Liver (tissue), 9 donors: ENCODE data around the gene FCGBP. TPM values are rescaled to one million over a fixed set of nuclear protein-coding genes. Genes with fewer than 3 reads are reported as not detected.

Experiments used
- DNase-seq: peaks from one replicate; pipeline ENCODE4 v3.0.0-alpha.2; 2017; ENCODE audit warnings: low spot score
- H3K27ac ChIP-seq, 2 donors: one replicate each; pipeline ENCODE4 v1.7.0; 2013; ENCODE audit warnings: inconsistent platforms in 2 of 2, low read length in 2 of 2, control low read depth in 1 of 2, low read depth in 1 of 2, mild to moderate bottlenecking in 1 of 2
- H3K27me3 ChIP-seq, 4 donors: one replicate each; pipeline versions ENCODE4 v1.6.1 to v1.7.0; 2013; ENCODE audit warnings: low read length in 3 of 4, inconsistent platforms in 1 of 4, mild to moderate bottlenecking in 1 of 4, moderate library complexity in 1 of 4; ENCODE audit not compliant: control insufficient read depth in 4 of 4, insufficient read depth in 4 of 4
- H3K36me3 ChIP-seq, 4 donors: one replicate each; pipeline versions ENCODE4 v1.6.1 to v1.7.0; 2013; ENCODE audit warnings: low read length in 3 of 4, mild to moderate bottlenecking in 3 of 4, low read depth in 1 of 4, moderate library complexity in 1 of 4; ENCODE audit not compliant: control insufficient read depth in 4 of 4, insufficient read depth in 3 of 4
- H3K4me1 ChIP-seq, 4 donors: one replicate each; pipeline versions ENCODE4 v1.6.1 to v1.7.0; 2013; ENCODE audit warnings: low read length in 3 of 4, mild to moderate bottlenecking in 3 of 4, moderate library complexity in 1 of 4; ENCODE audit not compliant: control insufficient read depth in 4 of 4, insufficient read depth in 4 of 4
- H3K4me3 ChIP-seq, 3 donors: one replicate each; pipeline versions ENCODE4 v1.6.1 to v1.7.0; 2013; ENCODE audit warnings: low read length in 3 of 3, control low read depth in 1 of 3, low read depth in 1 of 3, mild to moderate bottlenecking in 1 of 3
- H3K9ac ChIP-seq, 2 donors: one replicate each; pipeline ENCODE4 v1.7.0; 2013; ENCODE audit warnings: low read length in 2 of 2, mild to moderate bottlenecking in 2 of 2, moderate library complexity in 2 of 2, control low read depth in 1 of 2, low read depth in 1 of 2
- H3K9me3 ChIP-seq, 4 donors: one replicate each; pipeline versions ENCODE4 v1.6.1 to v1.7.0; 2013; ENCODE audit warnings: low read length in 3 of 4; ENCODE audit not compliant: control insufficient read depth in 4 of 4
- ATF3 ChIP-seq: IDR thresholded peaks from 2 replicates; pipeline ENCODE4 v1.6.1; 2016; ENCODE audit warnings: antibody characterized with exemption
- CTCF ChIP-seq: fragments of 150-350 bp; IDR thresholded peaks from 2 replicates; pipeline ENCODE4 v1.5.1; 2017; ENCODE audit warnings: improper control_type of control experiment, low read depth, low read length; ENCODE audit not compliant: missing input control
- EGR1 ChIP-seq, 2 donors: IDR thresholded peaks; 2 replicates each; pipeline ENCODE4 v1.6.1; 2016 to 2018; ENCODE audit warnings: antibody characterized with exemption in 2 of 2, low read depth in 2 of 2
- FOXA1 ChIP-seq: IDR thresholded peaks from 2 replicates; pipeline ENCODE4 v1.6.1; 2016; ENCODE audit warnings: antibody characterized with exemption
- FOXA2 ChIP-seq: IDR thresholded peaks from 2 replicates; pipeline ENCODE4 v1.6.1; 2016; ENCODE audit warnings: antibody characterized with exemption
- GABPA ChIP-seq, 2 donors: IDR thresholded peaks in 1 of 2; conservative IDR thresholded peaks in 1 of 2; 2 replicates each; pipeline ENCODE4 v1.6.1; 2016; ENCODE audit warnings: antibody characterized with exemption in 2 of 2, mild to moderate bottlenecking in 1 of 2, moderate library complexity in 1 of 2
- HNF4A ChIP-seq, 2 donors: conservative IDR thresholded peaks; 2 replicates each; pipeline ENCODE4 v1.6.1; 2016; ENCODE audit warnings: antibody characterized with exemption in 2 of 2, mild to moderate bottlenecking in 2 of 2
- HNF4G ChIP-seq: IDR thresholded peaks from 2 replicates; pipeline ENCODE4 v1.6.1; 2016; ENCODE audit warnings: antibody characterized with exemption
- JUND ChIP-seq, 2 donors: IDR thresholded peaks; 2 replicates each; pipeline ENCODE4 v1.6.1; 2016; ENCODE audit warnings: antibody characterized with exemption in 2 of 2
- REST ChIP-seq: IDR thresholded peaks from 2 replicates; pipeline ENCODE4 v1.6.1; 2016; ENCODE audit warnings: antibody characterized with exemption, mild to moderate bottlenecking
- RXRA ChIP-seq, 2 donors: IDR thresholded peaks; 2 replicates each; pipeline ENCODE4 v1.6.1; 2017 to 2018; ENCODE audit warnings: antibody characterized with exemption in 2 of 2, mild to moderate bottlenecking in 1 of 2
- TAF1 ChIP-seq: conservative IDR thresholded peaks from 2 replicates; pipeline ENCODE4 v1.6.1; 2016; ENCODE audit warnings: antibody characterized with exemption, mild to moderate bottlenecking
- YY1 ChIP-seq: IDR thresholded peaks from 2 replicates; pipeline ENCODE4 v1.6.1; 2016; ENCODE audit warnings: antibody characterized with exemption, mild to moderate bottlenecking
- ZBTB33 ChIP-seq: IDR thresholded peaks from 2 replicates; pipeline ENCODE4 v1.6.1; 2016; ENCODE audit warnings: antibody characterized with exemption
- WGBS: extraction: QIAGEN DNeasy Blood & Tissue Kit; methylation state at CpG from one replicate; pipeline ENCODE4 v1.1.7; 2013; 5-methylcytosine and 5-hydroxymethylcytosine counted together
- polyA plus RNA-seq, 2 donors: library from polyadenylated mRNA; stranded (reverse) in 1 of 2; unstranded in 1 of 2; fragments of 200-250 nt in 1 of 2; fragments of >200 nt in 1 of 2; fragmentation: Nextera tagmentation in 1 of 2; extraction: Ambion mirVana in 1 of 2; gene quantifications; one replicate each; pipeline versions ENCODE4 v1.2.1 to v1.2.3, GENCODE V29; 2013 to 2015
- total RNA-seq, 2 donors: library from RNA; depleted of rRNA; stranded (reverse); fragments of >200 nt; gene quantifications; one replicate each; pipeline ENCODE4 v1.2.3, GENCODE V29; 2014
- donor health status: healthy.
- donor health status: healthy.
- donor health status: healthy.
- donor health status: healthy.
- donor health status: healthy.

The FCGBP gene
- total and polyA plus RNA-seq, 4 donors = 0.08 to 32.9 (median 0.95) TPM

- Histone ChIP-seq H3K27ac (no peak overlapping the region), H3K4me1 (no peaks in the 10 kb centered on the region), H3K4me3 (no peak overlapping the region), H3K9me3 (no peaks in the 10 kb centered on the region), H3K9ac (no peak overlapping the region), H3K27me3 (no peaks in the 10 kb centered on the region), H3K36me3 (no peaks in the 10 kb centered on the region)
- no peak for DNase-seq
- 91% methylated on average over 23 of the region's 23 CpGs for WGBS
- TF ChIP-seq JUND (IDR thresholded peaks at IDR 0.05) (no peak), ATF3 (no peak), TAF1 (no peak), GABPA (IDR thresholded peaks at IDR 0.05 in 1 of 2, conservative IDR thresholded peaks at IDR 0.05 in 1 of 2) (no peak), RXRA (IDR thresholded peaks at IDR 0.05) (no peak), CTCF (no peak), HNF4A (conservative IDR thresholded peaks at IDR 0.05) (no peak), FOXA2 (no peak), FOXA1 (no peak), ZBTB33 (no peak), HNF4G (no peak)
Observed at GRCh38 chr19:39927524-39928356, 6.7 kb downstream of the FCGBP start.

GRCh38 chr19:39927076-39927475 lies 7.4 kb downstream of the FCGBP start:
- Histone ChIP-seq H3K4me3 (no peak overlapping the region), H3K27me3 (no peaks in the 10 kb centered on the region), H3K36me3 (no peaks in the 10 kb centered on the region), H3K9ac (no peak overlapping the region), H3K9me3 (no peaks in the 10 kb centered on the region), H3K4me1 (no peaks in the 10 kb centered on the region), H3K27ac (no peak overlapping the region)
- DNase-seq = no peak
- no peak for TF ChIP-seq FOXA2
- no peak for TF ChIP-seq RXRA (IDR thresholded peaks at IDR 0.05)
- no peak for TF ChIP-seq ATF3
- no peak for TF ChIP-seq EGR1 (IDR thresholded peaks at IDR 0.05; ENCODE audit: low read depth in 2 of 2)
- no peak for TF ChIP-seq REST
- no peak for TF ChIP-seq JUND (IDR thresholded peaks at IDR 0.05)
- no peak for TF ChIP-seq YY1
- WGBS = 96% methylated on average over 11 of the region's 11 CpGs
